GM12891 (cell line): ENCODE data around the gene CCDC152.

ENCODE experiments used
- POLR2A ChIP-seq: IDR thresholded peaks from 2 replicates; pipeline ENCODE4 v1.6.1; 2011; ENCODE audit warnings: low read depth, low read length, control low read depth
- POLR2AphosphoS5 ChIP-seq: IDR thresholded peaks from 2 replicates; pipeline ENCODE4 v1.6.1; 2011; ENCODE audit warnings: low read depth, low read length, control low read depth
- TAF1 ChIP-seq: IDR thresholded peaks from 2 replicates; pipeline ENCODE4 v1.6.1; 2011; ENCODE audit warnings: low read depth, low read length, control low read depth

- TF ChIP-seq POLR2A (no peak), POLR2AphosphoS5 (no peak), TAF1 (no peak)
Observed at GRCh38 chr5:42787073-42787472, 30.5 kb downstream of the CCDC152 start.
